ENCODE data around the gene FGD6.
"Not testable (repeated sequence)": the region's sequence is repeated elsewhere in the genome, so short reads cannot be mapped to it uniquely, and the experiment has no call there.

Gene FGD6

DNA sequence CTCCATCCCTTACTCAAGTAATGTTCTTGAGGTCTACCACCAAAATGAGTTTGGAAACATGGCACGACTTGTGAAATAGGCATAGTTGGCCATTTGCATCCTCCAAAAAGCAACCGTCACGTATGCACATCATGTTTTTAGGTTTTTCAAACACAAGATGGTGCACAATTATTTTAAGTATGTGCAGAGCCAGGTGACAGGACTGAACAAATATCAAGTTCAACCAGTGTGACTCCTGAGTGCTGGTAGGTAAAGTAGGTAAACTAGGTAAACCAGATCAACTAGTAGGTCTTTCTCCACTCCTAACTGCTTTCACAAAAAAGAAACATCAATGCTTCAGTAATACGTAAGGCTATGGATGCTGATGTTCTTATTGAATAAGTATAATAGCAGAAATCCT lies 39.1 kb downstream of the FGD6 start:
- no peak for DNase-seq (ENCODE audit: low read depth in 2 of 2)

- no peak for DNase-seq (ENCODE audit: low read depth in 2 of 2)
Observed at GRCh38 chr12:95177201-95177768, 40.0 kb downstream of the FGD6 start.

DNA sequence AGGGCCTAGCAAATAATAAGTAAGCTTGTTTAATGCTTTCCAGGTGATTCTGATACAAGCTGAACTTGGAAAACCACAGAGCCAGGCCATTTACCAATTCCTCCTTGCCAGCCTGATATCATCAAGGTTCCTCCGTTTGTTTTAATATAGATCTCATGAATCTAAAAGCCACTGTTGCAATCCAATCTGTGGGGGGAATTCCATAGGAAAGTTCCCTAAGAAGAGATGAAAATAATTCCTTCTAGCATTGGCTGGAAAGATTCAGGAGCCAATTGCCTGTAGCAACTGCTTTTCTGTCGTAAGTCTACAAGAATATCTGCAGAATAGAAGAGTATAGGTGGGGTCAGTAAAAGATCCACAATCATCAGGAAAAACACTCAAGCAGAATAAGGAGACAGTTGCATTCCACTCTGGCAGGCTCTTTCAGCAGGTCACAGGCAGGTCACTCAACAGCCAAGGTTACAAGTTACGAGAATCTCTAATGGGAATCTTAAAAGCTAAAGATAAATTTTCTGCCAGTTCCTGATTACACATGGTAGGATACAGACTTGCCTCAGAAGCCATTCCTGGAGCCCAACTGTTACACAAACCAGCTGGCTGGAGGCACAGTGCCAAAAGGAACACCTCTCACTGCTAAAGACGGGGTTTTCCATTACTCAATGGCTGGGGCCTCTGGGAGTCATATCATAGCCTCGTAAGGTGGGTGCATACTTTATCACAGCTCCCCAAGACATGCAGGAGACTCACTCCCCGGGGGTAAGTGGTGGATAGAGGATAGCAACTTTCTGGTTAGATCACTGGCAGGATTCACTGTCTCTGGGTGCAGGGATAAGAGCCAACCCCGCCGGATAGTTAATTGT lies 43.6 kb downstream of the FGD6 start:
- DNase-seq (ENCODE audit: low read depth in 2 of 2): no peak

GRCh38 chr12:95169368-95169767 lies 47.9 kb downstream of the FGD6 start:
- DNase-seq (ENCODE audit: low read depth in 2 of 2): no peak

- no peak for DNase-seq (ENCODE audit: low read depth in 2 of 2)
Observed at GRCh38 chr12:95168746-95169145, 48.5 kb downstream of the FGD6 start.

DNA sequence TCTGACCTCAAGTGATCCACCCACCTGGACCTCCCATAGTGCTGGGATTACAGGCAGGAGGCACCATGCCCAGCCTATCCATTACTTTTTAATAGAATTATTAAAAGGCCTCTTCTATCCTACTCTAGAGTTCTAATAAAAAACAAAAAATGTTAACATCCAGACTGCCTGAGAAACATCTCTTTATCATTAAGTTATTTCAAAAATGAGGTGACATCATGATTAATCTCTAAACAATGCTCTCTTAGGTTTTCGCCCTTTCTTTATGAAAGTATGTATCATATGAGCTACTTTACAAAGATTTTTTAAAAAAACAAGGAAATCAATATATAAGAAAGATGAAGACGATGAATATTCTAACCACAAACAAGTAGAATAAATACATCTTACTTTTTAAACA lies 52.6 kb downstream of the FGD6 start:
- no peak for DNase-seq (ENCODE audit: low read depth in 2 of 2)

DNA sequence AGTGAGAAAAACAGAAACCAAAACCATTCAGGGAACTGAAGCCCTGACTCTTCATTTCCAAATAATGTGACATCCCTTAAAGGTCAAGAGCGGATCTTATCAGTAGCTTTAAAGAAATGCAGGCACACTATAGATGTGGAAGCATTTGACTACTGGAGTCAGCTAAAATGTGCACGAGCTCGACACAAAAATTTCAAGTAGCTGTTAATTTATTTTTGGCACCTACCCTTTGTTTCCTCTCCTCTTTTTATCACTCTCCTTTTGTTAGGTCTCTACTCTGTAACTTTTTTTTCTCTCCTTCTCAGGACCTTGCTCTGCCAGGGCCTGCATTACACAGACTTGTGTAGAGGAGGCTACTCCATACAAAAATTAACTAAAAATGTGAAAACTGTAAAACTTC lies 58.3 kb downstream of the FGD6 start:
- DNase-seq (ENCODE audit: low read depth in 2 of 2): no peak

GRCh38 chr12:95151821-95152220 lies 65.4 kb downstream of the FGD6 start:
- no peak for DNase-seq (ENCODE audit: low read depth in 2 of 2)

- DNase-seq (ENCODE audit: low read depth in 2 of 2): no peak
Observed at GRCh38 chr12:95151406-95151805, 65.9 kb downstream of the FGD6 start.

DNA sequence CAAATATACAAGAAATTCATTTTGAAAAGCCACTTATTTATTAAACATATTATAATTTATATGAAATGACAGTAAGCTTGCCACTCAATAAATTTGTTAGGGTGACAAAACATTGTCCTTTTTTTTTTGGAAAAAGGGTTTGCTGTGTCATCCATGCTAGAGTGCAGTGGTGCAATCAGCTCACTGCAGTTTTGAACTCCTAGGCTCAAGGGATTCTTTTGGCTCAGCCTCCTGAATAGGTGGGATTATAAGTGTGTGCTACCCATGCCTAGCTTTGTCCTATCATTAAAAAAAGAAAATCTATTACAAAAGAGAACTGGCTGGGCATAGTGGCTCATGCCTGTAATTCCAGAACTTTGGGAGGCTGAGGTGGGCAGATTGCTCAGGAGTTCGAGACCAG lies 66.8 kb downstream of the FGD6 start:
- no peak for DNase-seq (ENCODE audit: low read depth in 2 of 2)

GRCh38 chr12:95147866-95148265 lies 69.4 kb downstream of the FGD6 start:
- DNase-seq (ENCODE audit: low read depth in 2 of 2): no peak

DNA sequence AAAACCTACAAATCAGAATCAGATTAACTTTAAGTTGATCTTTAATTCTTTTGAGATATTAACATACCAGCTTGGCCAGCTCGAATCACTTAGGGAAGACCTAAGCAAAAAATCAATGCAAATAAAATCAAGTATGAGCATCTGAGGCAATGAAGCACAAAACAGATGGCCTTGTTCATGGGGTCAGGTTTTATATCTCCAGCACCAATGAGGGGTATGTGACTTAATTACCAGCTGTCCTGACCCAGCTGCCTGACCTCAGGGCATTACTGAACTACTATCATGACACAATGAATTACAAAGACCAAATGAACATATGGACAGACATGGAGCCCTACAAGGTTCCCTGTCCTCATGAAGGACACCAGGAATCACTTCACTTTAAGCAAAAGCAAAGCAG lies 70.5 kb downstream of the FGD6 start:
- no peak for DNase-seq (ENCODE audit: low read depth in 2 of 2)

DNA sequence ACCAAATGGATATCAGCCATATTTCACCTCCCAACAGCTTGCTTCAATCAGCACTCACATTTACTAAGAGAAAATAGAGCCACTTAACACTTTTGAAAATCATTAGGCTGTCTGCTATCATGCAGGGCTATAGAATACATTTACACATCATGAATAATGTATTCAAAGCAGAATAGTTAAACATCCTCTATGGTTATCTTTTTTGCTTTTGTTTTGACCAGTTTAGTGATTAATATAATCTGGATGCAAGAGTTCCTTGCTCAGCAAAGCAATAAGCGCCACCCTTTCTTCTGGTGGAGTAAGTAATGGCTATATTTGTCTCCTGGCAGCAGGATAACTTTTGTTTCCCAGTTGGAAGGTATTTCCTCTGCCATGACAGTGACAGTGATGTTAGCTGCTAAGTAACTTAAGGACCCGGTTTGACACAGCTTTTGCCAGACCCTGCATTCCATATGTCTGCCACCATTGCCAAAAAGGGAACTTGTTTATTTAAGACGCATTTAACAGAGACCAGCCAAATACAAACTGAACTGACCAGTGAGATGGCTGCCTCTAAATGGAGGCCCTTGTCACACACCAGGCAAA lies 73.6 kb downstream of the FGD6 start:
- DNase-seq (ENCODE audit: low read depth in 2 of 2): no peak

DNA sequence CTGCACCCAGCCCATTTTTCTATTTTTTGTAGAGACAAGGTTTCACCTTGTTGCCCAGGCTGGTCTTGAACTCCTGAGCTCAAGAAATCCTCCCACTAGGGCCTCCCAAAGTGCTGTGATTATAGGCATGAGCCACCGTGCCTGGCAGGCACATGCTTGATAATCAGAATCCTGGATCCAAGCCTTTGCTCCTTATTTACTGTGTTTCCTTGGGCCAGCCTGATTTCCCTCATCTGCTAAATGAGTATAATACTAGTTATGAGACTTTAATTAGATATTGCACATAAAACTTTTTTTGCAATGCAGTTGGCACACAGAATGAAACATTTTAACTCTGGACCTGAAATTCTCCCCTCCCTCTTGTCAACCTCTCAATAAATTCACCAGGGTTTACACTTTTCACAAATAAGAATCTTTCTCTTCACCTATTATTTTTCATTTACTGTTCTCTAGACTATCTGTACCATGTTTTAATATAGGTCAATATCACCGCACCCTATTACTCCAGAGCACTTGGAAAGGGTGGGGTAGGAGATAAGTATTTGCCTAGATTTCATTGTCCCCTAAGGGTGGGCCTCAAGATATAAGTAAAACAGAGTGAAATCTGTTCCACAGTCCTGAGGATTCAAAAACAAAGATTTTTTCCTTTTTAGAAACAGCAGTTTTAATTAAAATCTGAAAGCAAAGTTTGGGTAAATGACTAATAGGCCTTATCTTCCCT lies 74.7 kb downstream of the FGD6 start:
- no peak for DNase-seq (ENCODE audit: low read depth in 2 of 2)

DNA sequence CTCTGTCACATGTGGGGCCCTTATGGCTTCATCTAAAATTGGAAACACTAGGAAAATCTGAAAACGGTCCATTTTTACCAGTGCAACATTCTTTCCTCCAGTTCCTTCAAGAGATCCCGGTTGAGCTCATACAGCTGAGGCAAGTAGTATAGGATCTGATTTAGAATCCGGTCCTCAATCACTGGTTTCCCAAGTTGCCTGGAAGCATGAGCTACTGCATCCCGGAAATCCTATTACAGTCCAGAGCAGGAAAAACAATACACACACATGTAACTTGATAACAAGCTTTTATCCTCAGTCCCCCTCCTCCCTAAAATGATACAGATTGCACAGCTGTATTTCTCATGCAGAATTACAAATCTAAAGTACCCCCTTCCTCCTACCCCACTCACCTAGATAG lies 76.0 kb downstream of the FGD6 start:
- DNase-seq (ENCODE audit: low read depth in 2 of 2): no peak

DNA sequence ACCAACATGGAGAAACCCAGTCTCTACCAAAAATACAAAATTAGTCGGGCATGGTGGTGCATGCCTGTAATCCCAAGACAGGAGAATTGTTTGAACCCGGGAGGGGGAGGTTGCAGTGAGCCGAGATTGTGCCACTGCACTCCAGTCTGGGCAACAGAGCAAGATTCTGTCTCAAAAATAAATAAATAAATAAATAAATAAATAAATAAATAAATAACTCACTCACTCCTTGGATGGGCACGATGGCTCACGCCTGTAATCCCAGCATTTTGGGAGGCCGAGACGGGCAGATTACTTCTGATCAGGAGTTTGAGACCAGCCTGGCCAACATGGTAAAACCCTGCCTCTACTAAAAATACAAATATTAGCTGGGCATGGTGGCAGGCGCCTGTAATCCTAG lies 79.2 kb downstream of the FGD6 start:
- DNase-seq (ENCODE audit: low read depth in 2 of 2): not testable (repeated sequence)

DNA sequence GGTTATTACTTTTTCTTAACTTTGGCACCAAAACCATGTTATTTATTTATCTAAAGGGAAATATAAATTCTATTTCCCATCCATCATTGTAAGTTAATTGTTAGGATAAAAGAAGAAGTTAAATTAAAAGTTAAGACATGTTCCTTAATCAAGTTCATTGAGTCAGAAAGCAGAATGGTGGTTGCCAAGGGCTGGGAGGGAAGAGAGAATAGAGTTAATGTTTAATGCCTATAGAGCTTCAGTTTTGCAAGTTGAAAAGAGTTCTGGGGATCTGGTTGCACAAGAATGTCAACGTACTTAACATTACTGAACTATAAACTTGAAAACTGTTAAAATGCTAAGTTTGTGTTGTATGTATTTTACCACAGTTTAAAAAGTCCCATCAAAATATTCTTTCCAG lies 80.7 kb downstream of the FGD6 start:
- no peak for DNase-seq (ENCODE audit: low read depth in 2 of 2)

DNA sequence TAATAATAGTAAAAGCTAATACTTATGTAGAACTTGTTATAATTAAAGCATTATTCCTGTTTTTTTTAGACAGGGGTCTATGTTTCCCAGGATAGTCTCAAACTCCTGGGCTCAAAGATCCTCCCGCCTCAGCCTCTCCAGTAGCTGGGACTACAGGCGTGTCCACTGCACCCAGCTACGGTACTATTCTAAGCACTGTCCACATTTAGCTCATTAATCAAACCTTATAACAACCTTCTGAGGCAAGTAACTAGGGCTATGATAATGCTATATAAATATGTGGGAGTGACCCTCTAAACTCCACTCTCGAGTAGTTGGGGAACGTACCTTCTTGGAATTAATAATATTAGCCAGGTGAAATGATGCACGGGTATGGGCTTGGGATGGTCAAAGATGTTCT lies 83.2 kb downstream of the FGD6 start:
- DNase-seq (ENCODE audit: low read depth in 2 of 2): no peak

- DNase-seq (ENCODE audit: low read depth in 2 of 2): no peak
Observed at GRCh38 chr12:95131589-95132340, 85.5 kb downstream of the FGD6 start.

DNA sequence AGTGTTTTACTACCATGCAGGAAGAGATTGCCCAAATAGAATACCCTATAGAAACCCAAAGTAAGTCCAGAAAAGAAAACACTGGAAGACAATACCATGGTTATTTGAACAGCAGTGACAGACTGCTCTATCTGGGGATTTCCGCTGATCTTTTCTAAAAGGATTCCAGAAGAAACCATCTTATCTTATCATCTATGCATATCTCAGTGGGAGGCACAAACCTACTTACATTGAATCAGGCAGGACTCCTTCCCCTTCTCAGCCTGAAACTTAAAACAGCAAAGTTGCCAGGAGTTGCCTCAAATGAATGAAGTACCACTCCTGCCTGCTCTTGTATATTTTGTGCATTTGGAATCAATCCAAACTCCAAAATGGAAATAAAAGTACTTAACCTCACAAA lies 87.2 kb downstream of the FGD6 start:
- DNase-seq (ENCODE audit: low read depth in 2 of 2): no peak

DNA sequence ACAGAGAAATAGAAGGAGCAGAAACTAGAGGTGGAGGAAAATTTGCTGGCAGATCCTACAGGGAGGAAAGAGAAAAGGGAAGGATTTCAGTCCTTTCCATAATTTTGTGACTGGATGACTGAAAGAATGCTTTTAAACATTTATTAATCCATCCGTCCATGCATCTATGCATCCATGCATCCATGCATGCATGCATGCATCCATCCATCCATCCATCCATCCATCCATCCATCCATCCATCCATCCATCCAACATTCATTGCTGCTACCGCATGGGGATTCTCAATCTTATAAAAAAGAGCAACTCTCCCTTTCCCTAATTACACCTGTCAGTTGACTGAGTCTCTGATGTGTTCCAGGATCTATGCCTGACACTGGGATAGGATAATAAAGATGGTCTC lies 88.2 kb downstream of the FGD6 start:
- DNase-seq (ENCODE audit: low read depth in 2 of 2): no peak

DNA sequence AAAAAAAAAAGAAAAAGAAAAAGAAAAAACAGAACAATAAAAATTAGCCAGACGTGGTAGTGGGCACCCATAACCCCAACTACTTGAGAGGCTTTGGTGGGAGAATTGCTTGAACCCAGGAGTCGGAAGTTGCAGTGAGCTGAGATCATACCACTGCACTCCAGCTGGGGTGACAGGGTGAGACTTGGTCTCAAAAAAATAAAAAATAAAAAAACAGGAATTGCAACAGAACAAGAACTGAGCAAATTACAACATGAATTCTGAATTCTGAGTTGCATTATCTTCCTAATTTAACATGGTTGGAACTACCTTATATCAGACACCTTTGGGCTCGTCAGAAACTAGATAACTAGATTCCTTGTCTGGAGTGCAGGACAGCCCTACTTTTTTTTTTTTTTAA lies 90.5 kb downstream of the FGD6 start:
- DNase-seq (ENCODE audit: low read depth in 2 of 2): no peak

All from activated CD4-positive, alpha-beta T cell treated with anti-CD3 and anti-CD28 coated beads for 24 hours (primary cell).